ENCODE data around the gene EIF4G2.
"Not testable (repeated sequence)": the region's sequence is repeated elsewhere in the genome, so short reads cannot be mapped to it uniquely, and the experiment has no call there.

The EIF4G2 gene

DNA sequence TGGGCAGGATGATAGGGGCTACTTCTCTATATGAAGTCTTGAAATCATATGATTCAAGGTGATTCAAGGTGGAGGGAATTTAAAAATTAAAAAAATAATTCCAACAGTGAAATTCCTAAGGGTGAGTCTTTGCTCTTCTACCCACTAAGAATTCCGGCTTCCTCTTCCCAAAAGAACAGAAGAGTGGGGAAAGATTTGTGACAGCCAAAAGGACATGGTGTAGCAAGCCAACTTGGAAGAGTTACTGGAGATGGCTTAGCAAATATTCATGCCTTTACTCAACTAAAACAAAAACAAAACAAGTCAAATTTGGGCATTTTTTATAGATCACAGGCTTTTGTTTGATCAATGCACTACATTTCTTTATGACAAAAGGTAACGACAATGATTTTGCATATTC is 36.9 kb upstream of the EIF4G2 start:
- TF ChIP-seq FOXP2 (optimal IDR thresholded peaks at IDR 0.05; ENCODE audit: control extremely low read depth, extremely low read length, insufficient read depth), result no peak
- TF ChIP-seq POLR2AphosphoS5 (IDR thresholded peaks at IDR 0.05; ENCODE audit: borderline replicate concordance, low read depth, low read length), result no peak
- no peak for TF ChIP-seq EZH2 (IDR thresholded peaks at IDR 0.05)
- Histone ChIP-seq H3K9ac (ENCODE audit: insufficient read length) (no peak overlapping the region), H3K36me3 (ENCODE audit: insufficient read depth, low read length) (no peaks in the 10 kb centered on the region), H3K4me3 (no peak overlapping the region), H3K9me3 (ENCODE audit: low read depth, low read length) (no peaks in the 10 kb centered on the region), H3K27ac (no peak overlapping the region)
- DNase-seq (ENCODE audit: low read depth, low spot score), result no peak

DNA sequence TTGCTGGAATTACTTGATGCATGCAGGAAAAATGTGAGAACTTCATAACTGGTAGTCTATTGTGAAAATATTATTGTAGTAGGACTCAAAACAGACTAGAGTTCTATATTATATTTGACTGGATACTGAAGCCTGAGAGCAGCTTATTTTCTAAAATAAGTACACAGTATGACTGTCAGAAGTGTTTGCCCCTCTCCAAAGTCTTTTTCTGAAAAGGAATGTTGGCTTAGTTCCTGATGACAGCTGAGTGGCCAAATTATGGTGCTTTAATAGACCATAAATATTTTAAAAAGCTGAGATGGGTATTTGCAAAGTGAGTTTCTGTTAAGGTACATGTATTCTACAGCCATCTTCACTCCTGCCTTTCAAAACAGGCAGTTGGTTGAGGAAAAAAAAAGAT is 36.1 kb upstream of the EIF4G2 start:
- Histone ChIP-seq H3K9ac (ENCODE audit: insufficient read length) (no peak overlapping the region), H3K4me3 (no peak overlapping the region), H3K36me3 (ENCODE audit: insufficient read depth, low read length) (no peaks in the 10 kb centered on the region), H3K9me3 (ENCODE audit: low read depth, low read length) (no peaks in the 10 kb centered on the region), H3K27ac (no peak overlapping the region)
- no peak for TF ChIP-seq POLR2AphosphoS5 (IDR thresholded peaks at IDR 0.05; ENCODE audit: borderline replicate concordance, low read depth, low read length)
- TF ChIP-seq FOXP2 (optimal IDR thresholded peaks at IDR 0.05; ENCODE audit: control extremely low read depth, extremely low read length, insufficient read depth), result no peak
- TF ChIP-seq EZH2 (IDR thresholded peaks at IDR 0.05), result no peak
- DNase-seq (ENCODE audit: low read depth, low spot score), result no peak

DNA sequence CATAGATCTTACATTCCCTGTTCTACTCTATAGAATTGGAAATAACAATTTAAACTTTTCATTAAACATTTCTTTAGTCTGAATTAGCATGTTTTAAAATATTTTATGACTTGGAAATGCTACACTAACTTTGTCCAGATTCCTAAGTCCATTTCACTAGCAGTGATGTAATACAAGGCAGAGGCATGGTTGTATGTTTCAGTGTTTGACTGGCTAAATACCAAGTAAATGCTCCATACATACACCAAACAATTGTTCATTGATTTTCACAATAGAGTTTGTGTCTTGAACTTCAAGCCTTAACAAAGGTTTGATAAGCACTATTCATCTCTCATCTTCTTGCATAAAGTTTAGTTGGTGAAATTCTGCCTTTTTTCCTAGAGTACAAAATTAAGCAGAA is 35.6 kb upstream of the EIF4G2 start:
- TF ChIP-seq POLR2AphosphoS5 (IDR thresholded peaks at IDR 0.05; ENCODE audit: borderline replicate concordance, low read depth, low read length), result no peak
- no peak for TF ChIP-seq EZH2 (IDR thresholded peaks at IDR 0.05)
- no peak for TF ChIP-seq FOXP2 (optimal IDR thresholded peaks at IDR 0.05; ENCODE audit: control extremely low read depth, extremely low read length, insufficient read depth)

DNA sequence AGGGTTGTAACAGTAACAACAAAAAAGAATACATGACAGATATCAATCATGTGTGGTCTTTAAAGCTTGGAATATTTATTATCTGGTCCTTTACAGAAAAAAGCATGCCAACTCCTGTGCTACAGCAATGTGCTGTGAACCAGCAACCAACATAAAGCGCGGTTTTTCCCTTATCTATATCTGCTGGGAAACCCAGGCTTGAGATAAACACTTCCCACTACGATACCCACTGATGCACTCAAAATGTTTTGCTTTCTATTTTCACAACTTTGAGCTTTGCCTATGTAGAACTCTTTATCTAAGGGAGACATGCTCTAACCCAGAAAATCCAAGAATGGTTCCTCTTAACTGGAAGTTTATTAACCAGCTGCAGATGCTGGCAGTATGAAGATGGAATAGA is 30.2 kb upstream of the EIF4G2 start:
- Histone ChIP-seq H3K36me3 (ENCODE audit: insufficient read depth, low read length) (no peaks in the 10 kb centered on the region), H3K27ac (no peak overlapping the region), H3K9me3 (ENCODE audit: low read depth, low read length) (no peaks in the 10 kb centered on the region), H3K9ac (ENCODE audit: insufficient read length) (no peak overlapping the region), H3K4me3 (no peak overlapping the region)
- no peak for TF ChIP-seq EZH2 (IDR thresholded peaks at IDR 0.05)
- DNase-seq (ENCODE audit: low read depth, low spot score), result no peak

More for the DNA sequence above, 35.6 kb upstream of the EIF4G2 start:
- Histone ChIP-seq H3K27ac (no peak overlapping the region), H3K36me3 (ENCODE audit: insufficient read depth, low read length) (no peaks in the 10 kb centered on the region), H3K4me3 (no peak overlapping the region), H3K9me3 (ENCODE audit: low read depth, low read length) (no peaks in the 10 kb centered on the region), H3K9ac (ENCODE audit: insufficient read length) (no peak overlapping the region)
- no peak for DNase-seq (ENCODE audit: low read depth, low spot score)

DNA sequence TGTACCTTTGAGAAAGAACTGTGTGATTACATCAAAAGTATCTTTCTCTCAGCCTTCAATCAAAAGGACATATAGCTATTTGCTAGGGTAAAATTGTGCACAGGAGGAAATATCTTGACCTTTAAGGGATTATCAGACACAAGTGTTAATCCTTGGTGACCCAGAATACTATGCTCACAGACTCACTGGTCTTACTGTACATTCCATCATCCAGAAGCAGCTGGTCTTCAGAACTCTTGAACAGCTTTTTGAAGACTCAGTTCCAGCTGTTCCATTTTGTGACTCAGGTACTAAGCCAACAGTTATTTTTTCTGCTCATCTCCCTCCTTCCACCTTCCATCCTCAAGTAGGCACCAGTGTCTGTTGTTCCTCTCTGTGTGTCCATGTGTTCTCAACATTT is 29.4 kb upstream of the EIF4G2 start:
- H3K9ac ChIP-seq (ENCODE audit: insufficient read length), result no peak overlapping the region
- no peaks in the 10 kb centered on the region for H3K36me3 ChIP-seq (ENCODE audit: insufficient read depth, low read length)
- no peak overlapping the region for H3K4me3 ChIP-seq
- no peak for DNase-seq (ENCODE audit: low read depth, low spot score)
- H3K27ac ChIP-seq, result no peak overlapping the region
- TF ChIP-seq POLR2AphosphoS5 (IDR thresholded peaks at IDR 0.05; ENCODE audit: borderline replicate concordance, low read depth, low read length) (no peak), FOXP2 (optimal IDR thresholded peaks at IDR 0.05; ENCODE audit: control extremely low read depth, extremely low read length, insufficient read depth) (no peak), EZH2 (IDR thresholded peaks at IDR 0.05) (no peak)
- no peaks in the 10 kb centered on the region for H3K9me3 ChIP-seq (ENCODE audit: low read depth, low read length)

DNA sequence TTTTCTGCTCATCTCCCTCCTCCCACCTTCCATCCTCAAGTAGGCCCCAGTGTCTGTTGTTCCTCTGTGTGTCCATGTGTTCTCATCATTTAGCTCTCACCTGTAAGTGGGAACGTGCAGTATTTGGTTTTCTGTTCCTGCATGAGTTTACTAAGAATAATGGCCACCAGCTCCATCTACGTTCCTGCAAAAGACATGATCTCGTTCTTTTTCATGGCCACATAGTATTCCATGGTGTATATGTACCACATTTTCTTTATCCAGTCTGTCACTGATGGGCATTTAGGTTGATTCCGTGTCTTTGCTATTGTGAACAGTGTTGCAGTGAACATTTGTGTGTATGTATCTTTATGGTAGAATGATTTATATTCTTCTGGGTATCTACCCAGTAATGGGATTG is 28.2 kb upstream of the EIF4G2 start:
- DNase-seq (ENCODE audit: low read depth, low spot score); H3K36me3 ChIP-seq (ENCODE audit: insufficient read depth, low read length); H3K27ac ChIP-seq; H3K9me3 ChIP-seq (ENCODE audit: low read depth, low read length); H3K9ac ChIP-seq (ENCODE audit: insufficient read length); H3K4me3 ChIP-seq: not testable (repeated sequence)

DNA sequence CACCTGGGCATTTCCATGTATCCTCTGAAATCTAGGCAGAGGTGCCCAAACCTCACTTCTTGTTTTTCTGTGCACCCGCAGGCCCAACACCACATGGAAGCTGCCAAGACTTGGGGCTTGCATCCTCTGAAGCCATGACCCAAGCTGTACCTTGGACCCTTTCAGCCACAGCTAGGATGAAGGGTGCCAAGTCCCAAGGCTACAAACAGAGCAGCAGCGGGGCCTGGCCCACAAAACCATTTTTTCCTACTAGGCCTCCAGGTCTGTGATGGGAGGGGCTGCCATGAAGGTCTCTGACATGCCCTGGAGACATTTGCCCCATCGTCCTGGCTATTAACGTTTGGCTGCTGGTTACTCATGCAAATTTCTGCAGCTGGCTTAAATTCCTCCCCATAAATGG is 20.4 kb upstream of the EIF4G2 start:
- H3K9ac ChIP-seq (ENCODE audit: insufficient read length), result no peak overlapping the region
- TF ChIP-seq EZH2 (IDR thresholded peaks at IDR 0.05), result no peak
- no peak for TF ChIP-seq POLR2AphosphoS5 (IDR thresholded peaks at IDR 0.05; ENCODE audit: borderline replicate concordance, low read depth, low read length)
- no peak for TF ChIP-seq FOXP2 (optimal IDR thresholded peaks at IDR 0.05; ENCODE audit: control extremely low read depth, extremely low read length, insufficient read depth)
- H3K9me3 ChIP-seq (ENCODE audit: low read depth, low read length), result no peaks in the 10 kb centered on the region
- DNase-seq (ENCODE audit: low read depth, low spot score), result no peak
- H3K36me3 ChIP-seq (ENCODE audit: insufficient read depth, low read length), result no peaks in the 10 kb centered on the region
- H3K4me3 ChIP-seq, result no peak overlapping the region
- H3K27ac ChIP-seq, result no peak overlapping the region

DNA sequence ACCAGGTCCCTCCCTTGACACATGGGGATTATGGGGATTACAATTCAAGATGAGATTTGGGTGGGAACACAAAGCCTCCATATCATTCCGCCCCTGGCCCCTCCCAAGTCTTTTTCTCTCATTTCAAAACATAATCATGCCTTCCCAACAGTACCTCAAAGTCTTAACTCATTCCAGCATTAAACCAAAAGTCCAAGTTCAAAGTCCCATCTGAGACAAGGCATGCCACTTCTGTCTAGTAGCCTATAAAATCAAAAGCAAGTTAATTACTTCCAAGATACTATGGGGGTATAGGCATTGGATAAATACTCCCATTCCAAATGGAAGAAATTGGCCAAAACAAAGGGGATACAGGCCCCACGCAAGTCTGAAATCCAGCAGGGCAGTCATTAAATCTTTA is 19.7 kb upstream of the EIF4G2 start:
- Histone ChIP-seq H3K36me3 (ENCODE audit: insufficient read depth, low read length) (no peaks in the 10 kb centered on the region), H3K9me3 (ENCODE audit: low read depth, low read length) (no peaks in the 10 kb centered on the region), H3K27ac (no peak overlapping the region), H3K4me3 (no peak overlapping the region), H3K9ac (ENCODE audit: insufficient read length) (no peak overlapping the region)
- no peak for TF ChIP-seq POLR2AphosphoS5 (IDR thresholded peaks at IDR 0.05; ENCODE audit: borderline replicate concordance, low read depth, low read length)
- TF ChIP-seq EZH2 (IDR thresholded peaks at IDR 0.05), result no peak
- TF ChIP-seq FOXP2 (optimal IDR thresholded peaks at IDR 0.05; ENCODE audit: control extremely low read depth, extremely low read length, insufficient read depth), result no peak
- DNase-seq (ENCODE audit: low read depth, low spot score), result no peak

DNA sequence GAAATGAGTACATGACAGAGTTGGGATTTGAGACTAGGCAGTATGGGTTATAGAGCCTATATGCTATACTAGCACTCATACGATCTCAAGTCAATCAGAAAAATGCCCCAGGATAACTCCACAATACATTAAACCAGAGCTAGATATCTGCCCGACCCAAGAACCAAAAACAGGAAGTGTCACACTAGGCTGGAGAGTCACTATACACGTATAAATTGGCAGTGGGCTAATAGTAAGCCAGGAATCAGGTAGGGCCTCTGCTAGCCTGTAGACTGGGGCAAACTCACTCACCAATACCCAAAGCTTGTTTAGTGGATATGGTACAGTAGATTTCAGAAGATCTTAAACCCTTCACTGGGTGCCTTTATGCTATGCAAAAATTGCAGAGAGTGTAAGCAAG is 16.2 kb upstream of the EIF4G2 start:
- H3K9me3 ChIP-seq (ENCODE audit: low read depth, low read length), result no peaks in the 10 kb centered on the region
- H3K4me3 ChIP-seq, result no peak overlapping the region
- DNase-seq (ENCODE audit: low read depth, low spot score), result no peak
- H3K9ac ChIP-seq (ENCODE audit: insufficient read length), result no peak overlapping the region
- H3K27ac ChIP-seq, result no peak overlapping the region
- no peak for TF ChIP-seq FOXP2 (optimal IDR thresholded peaks at IDR 0.05; ENCODE audit: control extremely low read depth, extremely low read length, insufficient read depth)
- no peaks in the 10 kb centered on the region for H3K36me3 ChIP-seq (ENCODE audit: insufficient read depth, low read length)

All from SK-N-MC (cell line).